ENCODE data around the gene ZNF200.
A peak's percentile ranks its signal among the peaks of the same experiment; 100 is the strongest.
"Not testable (repeated sequence)": the region's sequence is repeated elsewhere in the genome, so short reads cannot be mapped to it uniquely, and the experiment has no call there.

Gene ZNF200

DNA sequence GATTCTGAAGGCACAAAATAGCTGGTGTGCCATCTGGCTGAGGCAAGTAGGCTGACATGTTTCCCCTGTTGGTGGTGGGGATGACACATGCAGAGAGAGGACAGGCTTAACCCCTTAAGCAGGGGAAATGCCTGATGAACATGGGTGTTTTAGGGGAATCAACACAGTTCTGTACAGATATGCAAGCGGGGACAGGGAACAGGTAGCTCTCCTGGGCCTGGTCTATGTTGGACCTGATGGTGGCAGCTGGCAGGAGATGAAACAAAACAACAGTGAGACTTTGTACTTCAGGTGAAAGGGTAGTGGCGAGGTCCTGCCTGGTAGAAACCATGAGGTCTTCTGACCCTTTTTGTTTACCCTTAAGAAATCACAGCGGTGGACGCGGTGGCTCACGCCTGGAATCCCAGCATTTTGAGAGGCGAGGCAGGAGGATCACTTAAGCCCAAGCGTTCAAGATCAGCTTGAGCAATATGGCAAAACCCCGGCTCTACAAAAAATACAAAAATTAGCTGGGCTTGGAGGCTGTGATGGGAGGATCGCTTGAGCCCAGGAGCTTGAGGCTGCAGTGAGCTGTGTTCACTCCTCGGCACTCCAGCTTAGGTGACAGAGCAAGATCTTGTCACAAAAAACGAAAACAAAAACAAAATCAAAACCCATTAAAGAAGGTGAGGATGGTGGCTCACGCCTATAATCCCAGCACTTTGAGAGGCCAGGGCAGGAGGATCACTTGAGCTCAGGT, 36.5 kb downstream of the ZNF200 start:
- DNase-seq (ENCODE audit: low read depth) = no peak

DNA sequence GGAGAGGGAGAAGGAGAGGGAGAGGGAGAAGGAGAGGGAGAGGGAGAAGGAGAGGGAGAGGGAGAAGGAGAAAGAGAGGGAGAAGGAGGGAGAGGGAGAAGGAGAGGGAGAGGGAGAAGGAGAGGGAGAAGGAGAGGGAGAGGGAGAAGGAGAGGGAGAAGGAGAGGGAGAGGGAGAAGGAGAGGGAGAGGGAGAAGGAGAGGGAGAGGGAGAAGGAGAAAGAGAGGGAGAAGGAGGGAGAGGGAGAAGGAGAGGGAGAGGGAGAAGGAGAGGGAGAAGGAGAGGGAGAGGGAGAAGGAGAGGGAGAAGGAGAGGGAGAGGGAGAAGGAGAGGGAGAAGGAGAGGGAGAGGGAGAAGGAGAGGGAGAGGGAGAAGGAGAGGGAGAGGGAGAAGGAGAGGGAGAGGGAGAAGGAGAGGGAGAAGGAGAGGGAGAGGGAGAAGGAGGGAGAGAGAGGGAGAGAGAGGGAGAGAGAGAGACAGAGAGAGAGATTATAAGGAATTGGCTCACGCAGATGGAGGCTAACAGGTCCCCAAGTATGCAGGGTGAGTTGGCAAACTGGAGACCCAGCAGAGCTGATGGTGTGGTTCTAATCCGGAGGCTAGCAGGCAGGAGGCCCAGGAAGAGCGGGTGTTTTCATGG, 37.1 kb downstream of the ZNF200 start:
- not testable (repeated sequence) for DNase-seq (ENCODE audit: low read depth)

DNA sequence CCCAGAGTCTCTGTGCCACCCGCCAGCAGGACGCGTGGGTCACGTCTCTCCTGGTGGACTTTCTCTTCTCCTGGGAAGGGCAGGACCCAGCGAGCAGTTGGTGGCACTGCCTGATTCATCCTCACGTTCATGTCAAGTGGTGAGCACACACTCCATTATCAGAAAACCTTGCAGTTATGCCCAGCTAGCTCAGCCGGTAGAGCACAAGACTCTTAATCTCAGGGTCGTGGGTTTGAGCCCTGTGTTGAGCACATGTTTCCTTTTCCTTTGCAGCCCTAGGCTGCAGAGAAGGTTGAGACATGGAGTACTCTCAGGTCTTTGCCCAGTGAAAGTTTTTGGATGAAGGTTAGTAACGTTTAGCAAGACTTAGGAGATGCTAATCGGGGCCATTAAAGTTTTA, 39.0 kb downstream of the ZNF200 start:
- DNase-seq (ENCODE audit: low read depth) = peak; percentile 43

DNA sequence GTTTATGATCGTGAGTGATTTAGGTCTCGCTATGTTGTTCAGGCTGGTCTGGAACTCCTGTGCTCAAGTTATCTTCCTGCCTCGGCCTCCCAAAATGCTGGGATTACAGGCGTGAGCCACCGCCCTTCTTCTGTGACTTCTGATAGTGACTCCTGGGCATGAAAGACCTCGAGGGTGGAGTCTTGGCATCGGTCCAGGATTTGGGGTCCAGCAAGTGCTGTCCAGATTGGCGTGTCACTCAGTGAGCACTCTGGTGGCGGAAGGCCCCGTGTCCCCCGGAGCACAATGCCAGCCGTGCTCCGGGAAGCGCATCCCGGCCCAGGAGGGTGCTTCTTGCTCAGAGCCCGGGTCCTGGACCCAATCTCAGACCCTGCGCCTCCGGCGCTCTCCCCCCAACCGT, 40.2 kb downstream of the ZNF200 start:
- no peak for DNase-seq (ENCODE audit: low read depth)

DNA sequence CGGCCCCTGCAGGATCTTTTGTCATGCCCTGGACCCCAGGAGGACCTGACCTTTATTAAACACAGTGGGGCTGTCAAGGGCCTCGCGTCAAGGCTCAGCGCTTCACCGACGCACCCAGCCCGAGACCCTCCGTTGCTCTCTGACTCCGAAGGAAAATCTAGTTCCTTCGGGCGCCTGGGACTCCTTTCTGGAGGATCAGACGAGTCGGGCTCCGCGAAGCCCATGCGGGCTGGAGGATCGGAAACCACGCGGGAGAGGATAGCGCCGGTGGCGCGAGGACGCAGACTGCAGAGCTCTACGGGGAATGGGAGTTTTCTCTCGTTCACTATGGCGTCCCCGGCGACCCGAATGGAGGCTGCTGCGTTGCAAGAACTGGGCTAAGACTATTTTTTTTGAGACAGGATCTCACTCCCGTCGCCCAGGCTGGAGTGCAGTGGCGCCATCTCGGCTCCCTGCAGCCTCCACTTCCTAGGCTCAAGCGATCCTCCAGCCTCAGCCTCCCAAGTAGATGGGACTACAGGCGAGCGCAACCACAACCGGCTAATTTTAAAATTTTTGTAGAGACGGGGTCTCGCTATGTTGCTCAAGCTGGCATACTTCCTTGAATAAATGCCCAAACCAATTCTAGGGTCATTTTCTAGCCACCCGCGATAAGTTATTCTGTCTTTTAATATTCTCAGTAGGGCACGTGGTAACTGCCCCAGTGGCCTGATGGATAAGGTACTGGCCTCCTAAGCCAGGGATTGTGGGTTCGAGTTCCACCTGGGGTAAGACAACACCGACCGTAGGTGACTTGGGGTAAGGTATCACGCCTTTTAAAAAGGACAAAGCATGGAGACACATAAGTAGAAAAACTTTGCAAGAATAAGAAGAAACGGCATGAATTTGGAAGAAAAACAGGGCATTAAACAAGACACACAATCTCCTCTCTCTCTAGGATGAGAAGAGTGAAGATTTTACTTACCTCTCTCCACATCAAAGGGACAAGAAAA, 41.4 kb downstream of the ZNF200 start:
- DNase-seq (ENCODE audit: low read depth) = no peak

DNA sequence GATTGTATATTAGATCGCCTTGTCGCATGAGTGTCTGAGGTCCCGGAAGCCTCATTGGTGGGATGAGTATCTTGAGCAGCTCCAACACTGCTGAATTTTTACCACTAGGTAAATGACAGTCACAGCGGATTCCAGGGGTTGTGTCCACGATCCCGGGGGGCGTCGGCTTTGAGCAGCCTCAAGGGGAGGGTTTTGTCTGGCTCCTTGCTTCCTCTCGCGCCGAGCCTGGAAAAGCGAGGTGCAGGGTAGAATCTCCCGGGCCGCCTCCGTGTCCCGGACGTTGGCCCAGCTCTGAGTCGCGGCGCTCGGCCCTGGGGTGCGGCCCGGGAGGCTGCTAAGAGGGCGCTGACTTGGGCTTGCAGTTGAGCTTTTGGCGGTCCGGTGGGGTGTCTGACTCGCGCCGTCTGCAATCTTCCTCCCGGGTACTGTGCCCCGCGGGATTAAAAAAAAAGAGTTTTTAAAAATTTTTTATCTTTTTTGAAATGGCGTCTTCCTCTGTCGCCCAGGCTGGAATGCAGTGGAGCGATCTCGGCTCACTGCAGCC, 42.4 kb downstream of the ZNF200 start:
- no peak for DNase-seq (ENCODE audit: low read depth)

DNA sequence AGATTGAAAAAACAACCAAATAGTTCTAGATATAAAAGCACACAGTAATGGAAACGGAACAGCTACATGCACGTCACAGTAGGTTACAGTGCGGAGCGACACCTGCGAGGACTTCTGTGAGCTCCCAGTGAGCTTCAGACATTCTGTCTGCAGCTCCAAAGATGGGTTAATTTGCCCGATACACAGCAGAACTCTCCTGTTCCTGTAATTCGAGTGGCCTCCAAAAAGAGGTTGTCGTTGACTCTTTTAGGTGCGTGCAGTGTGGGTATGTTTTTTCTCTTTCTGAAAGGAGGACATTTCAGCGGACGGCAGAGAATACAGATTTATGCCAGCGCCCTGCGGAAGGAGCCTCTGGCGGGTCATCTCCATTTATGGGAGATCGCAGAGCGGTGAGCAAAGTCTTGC, 44.0 kb downstream of the ZNF200 start:
- DNase-seq (ENCODE audit: low read depth) = peak; percentile 32

DNA sequence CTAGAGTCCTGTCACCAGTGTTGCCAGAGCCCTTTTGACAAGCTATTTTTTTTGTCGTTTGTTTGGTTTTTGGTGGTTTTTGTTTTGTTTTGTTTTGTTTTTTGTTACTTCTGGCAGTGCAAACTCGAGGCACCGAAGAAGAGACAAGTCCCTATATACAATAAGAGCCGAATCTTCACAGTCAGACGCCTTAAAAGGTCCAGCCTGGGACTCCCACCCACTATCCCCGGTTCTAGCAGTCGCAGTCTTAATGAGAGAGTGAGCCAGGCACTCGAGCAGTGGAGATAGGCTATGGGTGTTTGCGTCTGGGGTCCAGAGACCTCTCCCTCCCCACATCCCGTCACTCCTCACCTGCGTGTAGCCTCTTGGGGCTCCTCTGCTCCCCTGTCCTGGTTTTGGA, 45.1 kb downstream of the ZNF200 start:
- DNase-seq (ENCODE audit: low read depth) = no peak

DNA sequence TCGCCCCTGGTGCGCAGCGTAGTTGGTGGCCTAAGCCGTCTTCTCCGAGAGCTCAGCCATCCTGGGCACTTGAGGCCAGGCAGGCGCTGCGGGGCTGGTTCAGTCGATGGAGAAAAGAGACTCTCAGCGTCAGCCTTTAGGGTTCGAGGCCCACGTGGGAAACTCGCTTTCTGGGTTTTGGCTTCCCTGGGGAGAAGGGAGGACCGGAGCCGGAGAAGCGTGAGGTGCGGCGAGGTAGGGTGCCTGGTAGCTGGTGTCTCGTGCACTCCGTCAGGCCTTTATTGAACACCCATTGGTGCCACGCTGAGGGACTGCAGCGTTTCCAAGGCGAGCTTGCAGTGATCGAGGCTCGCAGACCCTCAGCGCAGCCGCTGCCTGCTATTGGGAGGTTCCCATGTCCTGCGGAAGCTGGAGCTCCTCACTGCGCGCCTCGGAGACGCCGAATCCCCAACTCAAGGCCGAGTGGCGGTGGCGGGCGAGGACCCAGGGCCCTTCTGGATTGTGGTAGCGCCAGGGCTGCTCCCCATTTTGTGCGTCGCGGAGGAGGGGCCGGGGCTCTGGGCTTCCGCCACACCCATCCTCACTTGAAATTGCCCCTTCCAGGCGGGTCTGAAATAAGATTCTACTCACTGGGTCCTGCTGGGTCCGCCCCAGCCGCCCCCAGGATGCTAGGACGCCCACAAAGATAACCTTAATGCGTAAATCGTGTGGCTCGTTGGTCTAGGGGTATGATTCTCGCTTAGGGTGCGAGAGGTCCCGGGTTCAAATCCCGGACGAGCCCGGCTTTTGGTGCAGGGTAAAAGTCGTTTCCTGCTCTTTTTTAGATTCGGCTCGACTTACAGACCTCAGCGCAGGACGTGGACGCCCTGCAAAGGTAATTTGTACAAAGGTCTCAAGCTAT, 45.8 kb downstream of the ZNF200 start:
- peak; percentile 80 for DNase-seq (ENCODE audit: low read depth)

DNA sequence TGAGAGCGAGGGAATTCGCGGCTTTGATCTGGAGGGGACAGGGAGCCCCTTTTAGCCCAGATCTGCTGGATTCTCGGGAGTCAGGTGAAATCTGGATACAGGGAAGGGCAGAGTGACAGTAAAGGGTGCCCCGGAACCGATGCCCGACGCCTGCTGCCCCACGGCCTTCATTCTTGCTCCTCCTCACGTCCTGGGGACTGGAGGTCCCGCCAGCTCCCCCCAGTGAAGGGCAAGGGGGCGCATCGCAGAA, 46.4 kb downstream of the ZNF200 start:
- no peak for DNase-seq (ENCODE audit: low read depth)

DNA sequence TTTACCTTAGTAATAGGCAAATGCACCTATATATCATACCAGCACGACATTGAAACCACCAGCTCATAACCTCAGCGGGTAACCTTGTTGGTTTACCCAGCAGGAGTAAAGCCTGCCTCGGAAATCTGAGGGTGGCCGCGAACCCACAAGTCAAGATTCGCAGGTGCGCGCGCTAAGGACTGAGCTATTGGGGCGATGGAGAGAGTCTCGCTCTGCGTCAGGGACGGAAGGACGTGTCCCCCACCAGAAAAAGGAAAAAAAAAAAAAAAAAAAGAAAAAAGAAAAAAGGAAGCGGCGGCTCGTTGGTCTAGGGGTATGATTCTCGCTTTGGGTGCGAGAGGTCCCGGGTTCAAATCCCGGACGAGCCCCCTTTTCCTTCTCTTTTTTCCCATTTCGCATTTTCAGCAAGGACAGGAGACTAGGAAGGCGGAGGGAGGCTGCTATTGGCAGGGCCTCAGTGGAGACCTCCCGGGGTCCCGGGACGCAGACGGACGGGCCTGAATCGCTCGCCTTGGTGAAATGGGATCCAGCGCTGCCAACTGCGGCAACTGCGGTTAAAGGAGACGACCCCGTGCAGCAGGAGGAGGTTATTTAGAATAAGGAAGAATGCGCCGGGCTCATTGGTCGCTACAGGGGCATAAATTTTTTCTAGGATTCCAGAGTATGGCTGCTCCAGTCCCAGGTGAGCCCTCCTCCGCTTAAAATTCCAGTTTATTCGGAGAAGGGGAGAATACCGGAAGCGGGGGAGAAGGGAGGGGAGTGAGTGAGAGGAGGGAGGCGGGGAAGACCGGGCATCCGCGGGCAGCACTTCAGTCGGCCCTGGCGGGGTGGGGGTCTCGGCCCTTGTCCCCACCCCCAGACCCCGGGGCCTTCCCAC, 46.9 kb downstream of the ZNF200 start, which contains the start of gene OR1F1:
Gene OR1F1 (plus strand): TSS at position 407 of the 877 bp plus-strand sequence.
- DNase-seq (ENCODE audit: low read depth) = peak; percentile 83

DNA sequence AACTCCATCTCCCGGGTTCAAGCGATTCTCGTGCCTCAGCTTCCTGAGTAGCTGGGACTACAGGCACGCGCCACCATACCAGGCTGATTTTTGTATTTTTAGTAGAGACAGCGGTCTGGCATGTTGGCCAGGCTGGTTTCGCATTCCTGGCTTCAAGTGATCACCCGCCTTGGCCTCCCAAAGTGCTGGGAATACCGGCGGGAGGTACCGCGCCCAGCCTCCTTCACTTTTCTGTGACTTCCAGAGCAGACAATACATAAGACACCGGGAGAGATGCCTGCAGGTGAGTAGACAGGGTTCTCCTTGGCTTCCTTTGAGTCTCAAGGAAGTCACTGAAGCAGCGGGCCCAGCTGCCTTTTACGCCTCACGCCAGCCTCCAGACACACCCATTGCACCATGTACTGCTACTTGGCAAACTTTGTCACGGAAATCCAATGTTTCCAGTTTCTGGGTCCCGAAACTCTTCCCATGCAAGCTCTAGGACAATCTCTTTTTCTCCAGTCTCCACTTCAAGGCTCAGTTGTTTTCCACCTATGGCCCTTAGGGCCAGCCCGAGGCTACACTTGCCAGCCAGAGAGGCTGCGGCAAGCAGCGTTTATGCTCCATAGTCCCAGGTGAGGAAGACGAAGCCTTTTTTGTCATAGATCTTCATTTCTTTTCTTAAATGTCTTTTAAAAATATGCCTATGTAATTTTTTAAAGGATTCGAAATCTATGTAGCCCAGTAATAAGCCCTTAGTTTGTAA, 47.8 kb downstream of the ZNF200 start:
- DNase-seq (ENCODE audit: low read depth) = no peak

DNA sequence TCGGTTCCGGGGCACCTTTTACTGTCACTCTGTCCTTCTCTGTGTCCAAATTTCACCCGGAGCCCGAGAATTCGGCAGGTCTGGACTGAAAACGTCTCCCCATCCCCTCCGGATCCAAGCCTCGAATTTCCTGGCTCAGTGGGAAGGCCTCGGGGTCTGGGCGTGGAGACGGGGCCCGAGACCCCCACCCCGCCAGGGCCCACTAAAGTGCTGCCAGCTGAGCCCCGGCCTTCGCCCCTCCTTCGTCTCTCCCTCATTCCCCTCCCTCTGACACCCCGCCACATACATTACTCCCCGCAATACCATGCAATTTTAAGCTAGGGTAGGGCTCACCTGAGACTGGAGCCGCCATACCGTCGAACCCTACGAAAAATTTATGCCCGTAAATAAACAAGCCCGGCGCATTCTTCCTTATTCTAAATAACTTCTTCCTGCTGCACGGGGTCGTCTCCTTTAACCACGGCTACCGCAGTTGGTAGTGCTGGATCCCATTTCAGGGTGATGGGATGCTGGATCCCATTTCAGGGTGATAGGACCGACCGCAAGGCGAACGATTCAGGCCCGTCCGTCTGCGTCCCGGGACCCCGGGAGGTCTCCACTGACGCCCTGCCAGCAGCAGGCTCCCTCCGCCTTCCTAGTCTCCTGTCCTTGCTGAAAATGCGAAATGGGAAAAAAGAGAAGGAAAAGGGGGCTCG, 51.4 kb downstream of the ZNF200 start:
- DNase-seq (ENCODE audit: low read depth) = no peak

DNA sequence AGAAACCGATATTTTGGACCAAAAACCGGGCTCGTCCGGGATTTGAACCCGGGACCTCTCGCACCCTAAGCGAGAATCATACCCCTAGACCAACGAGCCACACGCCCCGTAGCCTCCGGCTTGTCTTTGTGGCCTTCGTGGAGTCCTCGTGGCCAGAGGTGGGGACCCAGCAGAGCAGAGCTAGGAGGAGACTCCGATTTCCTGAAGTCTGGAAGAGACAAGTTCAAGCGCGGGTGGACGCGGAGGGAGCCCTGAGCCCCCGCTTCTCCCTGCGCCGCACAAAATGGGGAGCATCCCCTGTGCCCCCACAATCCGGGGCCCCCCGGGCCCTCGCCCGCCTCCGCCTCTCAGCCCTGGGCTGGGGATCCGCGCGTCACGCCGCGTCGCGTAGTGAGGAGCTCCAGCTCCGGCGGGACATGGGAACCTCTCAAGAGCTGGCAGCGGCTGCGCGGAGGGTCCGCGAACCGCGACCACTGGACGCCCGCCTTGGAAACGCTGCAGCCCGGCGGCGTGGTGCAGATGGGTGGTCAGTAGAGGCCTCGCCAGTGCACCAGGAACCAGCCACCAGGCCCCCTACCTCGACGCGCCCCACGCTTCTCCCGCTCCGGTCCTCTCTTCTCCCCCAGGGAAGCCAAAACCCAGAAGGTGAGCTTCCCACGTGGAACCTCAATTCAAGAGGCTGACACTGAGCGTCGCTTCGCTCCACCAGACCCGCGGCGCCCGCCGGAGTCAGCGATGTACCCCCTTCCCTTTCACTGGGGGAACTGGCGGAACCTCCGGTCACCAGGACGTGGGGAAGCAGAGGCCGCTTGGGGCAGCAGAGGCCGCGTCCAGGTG, 52.1 kb downstream of the ZNF200 start:
- DNase-seq (ENCODE audit: low read depth) = peak; percentile 79

DNA sequence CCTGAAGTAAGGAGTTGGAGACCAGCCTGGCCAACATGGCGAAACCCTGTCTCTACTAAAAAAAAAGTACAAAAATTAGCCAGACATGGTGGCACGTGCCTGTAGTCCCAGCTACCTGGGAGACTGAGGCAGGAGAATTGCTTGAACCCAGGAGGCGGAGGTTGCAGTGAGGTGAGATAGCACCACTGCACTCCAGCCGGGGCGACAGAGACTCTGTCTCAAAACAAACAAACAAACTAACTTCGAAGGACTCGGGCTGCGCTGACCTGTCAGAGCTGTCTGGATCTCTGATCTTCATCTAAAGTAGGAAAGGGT, 52.7 kb downstream of the ZNF200 start:
- not testable (repeated sequence) for DNase-seq (ENCODE audit: low read depth)

DNA sequence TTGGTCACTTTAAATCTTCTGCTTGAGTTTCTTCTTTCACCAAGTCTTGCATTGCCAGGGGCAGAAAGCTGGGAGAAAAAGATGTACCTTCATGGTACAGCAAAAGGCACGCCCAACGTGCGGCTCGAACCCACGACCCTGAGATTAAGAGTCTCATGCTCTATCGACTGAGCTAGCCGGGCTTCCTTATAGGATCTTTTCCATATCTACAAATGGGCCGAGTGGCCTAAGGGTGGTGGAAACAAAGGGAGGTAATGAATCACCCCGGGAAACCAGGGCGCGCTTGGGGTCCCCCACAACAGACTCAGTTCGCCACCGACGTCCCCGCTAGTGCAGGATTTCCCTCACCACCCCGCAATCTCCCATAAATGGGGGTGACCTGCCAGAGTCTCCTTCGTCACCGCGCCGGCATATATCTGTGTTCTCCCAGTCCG, 54.5 kb downstream of the ZNF200 start:
- peak; percentile 72 for DNase-seq (ENCODE audit: low read depth)

DNA sequence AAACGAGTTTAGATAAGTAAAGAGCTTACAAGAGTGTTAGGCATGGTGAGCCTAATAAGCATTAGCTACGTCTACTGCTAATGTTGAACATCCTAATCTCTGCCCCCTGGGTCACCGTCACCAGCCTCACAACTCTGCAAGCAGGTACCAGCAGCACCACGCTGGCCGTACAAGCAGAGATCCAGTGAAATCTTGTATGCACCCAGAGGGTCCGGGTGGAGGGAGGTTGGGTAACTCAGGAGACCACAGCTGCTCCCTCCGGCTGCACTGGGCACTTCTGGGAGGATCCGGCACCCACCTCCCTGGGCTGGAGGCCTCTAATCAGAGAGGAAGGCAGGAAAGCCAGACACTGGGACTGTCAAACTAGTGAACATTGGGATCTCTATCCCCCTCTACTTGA, 55.3 kb downstream of the ZNF200 start:
- DNase-seq (ENCODE audit: low read depth) = no peak
